Tongue (tissue), 2 donors: ENCODE data around the gene PITX3. TPM values are rescaled to one million over a fixed set of nuclear protein-coding genes. Genes with fewer than 3 reads are reported as not detected.
"Not testable (repeated sequence)": the region's sequence is repeated elsewhere in the genome, so short reads cannot be mapped to it uniquely, and the experiment has no call there.

Experiments
- DNase-seq: peaks from one replicate; pipeline ENCODE4 v3.0.0-alpha.2; 2015
- total RNA-seq: library from RNA; depleted of rRNA; stranded (reverse); fragments of >200 nt; gene quantifications from one replicate; pipeline ENCODE4 v1.2.3, GENCODE V29; 2014

The PITX3 gene
- total RNA-seq, 1 donor from 2014 or later: 3.2 TPM

DNA sequence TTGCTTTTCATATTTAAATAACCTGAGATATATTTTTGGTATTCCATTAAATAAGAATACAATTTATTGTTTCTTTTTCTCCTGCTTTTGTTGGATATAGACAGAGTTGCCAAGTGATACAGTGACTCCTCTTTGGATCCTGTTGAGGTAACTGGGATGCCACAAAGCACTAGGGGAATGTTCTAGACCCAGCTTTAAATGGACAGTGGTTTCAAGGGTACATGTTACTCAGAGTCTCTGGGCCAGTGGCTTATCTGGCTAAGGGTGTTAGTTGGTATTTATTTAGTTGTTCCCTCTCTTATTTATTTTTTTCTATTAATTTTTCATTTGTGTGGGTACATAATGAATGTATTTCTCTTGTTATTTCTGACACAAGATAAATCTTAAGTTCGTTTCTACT is 13.1 kb upstream of the PITX3 start:
- DNase-seq: no peak

DNA sequence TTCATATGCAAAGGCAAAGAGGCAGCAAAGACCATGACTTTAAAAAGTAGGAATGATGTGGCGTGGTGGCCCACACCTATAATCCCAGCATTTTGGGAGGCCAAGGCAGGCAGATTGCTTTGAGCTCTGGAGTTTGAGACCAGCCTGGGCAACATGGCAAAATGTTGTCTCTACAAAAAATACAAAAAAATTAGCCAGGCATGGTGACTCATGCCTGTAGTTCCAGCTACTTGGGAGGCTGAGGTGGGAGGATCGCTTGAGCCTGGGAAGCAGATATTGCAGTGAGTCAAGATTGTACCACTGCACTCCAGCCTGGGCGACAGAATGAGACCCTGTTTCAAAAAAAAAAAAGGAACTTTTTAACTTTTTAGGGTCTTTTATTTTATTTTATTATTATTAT is 11.2 kb upstream of the PITX3 start:
- not testable (repeated sequence) for DNase-seq

DNA sequence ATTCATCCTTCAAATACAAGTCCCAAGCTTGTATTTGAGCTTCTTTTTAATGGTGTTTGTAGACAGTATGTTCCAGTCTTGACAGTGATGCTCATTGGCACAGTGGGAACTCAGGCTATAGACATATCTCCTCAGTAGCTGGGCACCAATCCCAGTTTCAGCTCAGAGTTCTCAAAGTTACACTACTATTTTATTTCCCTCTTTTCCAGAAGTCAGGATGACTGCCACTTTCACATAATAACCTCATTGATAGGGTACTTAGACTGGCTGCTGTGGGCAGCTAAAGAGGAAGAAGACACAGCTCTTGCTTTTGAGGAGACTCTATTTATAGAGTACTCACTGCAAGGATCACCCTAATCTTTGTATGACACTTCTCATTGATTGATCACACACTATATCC is 6.4 kb upstream of the PITX3 start:
- no peak for DNase-seq

DNA sequence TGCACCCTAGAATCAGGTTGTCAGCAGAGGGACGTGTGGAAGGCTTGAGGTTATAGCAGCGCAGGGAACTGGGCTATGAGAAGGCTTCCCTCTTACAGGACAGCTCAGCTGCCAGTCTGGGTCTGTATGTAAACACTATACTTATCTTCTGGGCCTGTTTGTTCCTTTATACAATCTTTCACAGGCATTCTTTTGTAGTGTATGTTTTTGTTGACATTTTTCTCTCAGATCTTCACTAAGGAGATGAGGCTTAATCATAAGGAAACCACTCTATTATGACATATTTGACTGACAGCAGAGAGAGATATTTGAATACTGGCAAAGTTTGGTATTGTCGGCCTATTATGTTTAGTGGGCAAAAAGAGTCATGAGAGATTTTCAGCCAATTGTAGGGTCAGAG is 4.9 kb upstream of the PITX3 start:
- DNase-seq: peak; percentile 8

DNA sequence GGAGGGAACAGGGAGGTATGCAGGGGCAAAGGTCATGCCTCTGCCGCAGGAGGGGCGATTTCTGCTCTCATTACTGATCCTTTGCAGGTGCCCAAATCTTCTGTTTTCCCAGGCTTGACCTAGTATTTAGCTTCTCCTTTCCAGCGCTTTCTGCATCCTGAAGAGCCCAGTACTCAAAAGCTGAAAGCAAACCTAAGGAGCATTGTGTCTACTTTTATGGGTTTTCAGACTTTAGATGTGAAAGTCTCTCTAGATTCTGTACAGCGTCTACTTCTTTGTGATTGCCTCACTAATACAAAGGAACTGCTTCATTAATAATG is 4.6 kb upstream of the PITX3 start:
- no peak for DNase-seq

DNA sequence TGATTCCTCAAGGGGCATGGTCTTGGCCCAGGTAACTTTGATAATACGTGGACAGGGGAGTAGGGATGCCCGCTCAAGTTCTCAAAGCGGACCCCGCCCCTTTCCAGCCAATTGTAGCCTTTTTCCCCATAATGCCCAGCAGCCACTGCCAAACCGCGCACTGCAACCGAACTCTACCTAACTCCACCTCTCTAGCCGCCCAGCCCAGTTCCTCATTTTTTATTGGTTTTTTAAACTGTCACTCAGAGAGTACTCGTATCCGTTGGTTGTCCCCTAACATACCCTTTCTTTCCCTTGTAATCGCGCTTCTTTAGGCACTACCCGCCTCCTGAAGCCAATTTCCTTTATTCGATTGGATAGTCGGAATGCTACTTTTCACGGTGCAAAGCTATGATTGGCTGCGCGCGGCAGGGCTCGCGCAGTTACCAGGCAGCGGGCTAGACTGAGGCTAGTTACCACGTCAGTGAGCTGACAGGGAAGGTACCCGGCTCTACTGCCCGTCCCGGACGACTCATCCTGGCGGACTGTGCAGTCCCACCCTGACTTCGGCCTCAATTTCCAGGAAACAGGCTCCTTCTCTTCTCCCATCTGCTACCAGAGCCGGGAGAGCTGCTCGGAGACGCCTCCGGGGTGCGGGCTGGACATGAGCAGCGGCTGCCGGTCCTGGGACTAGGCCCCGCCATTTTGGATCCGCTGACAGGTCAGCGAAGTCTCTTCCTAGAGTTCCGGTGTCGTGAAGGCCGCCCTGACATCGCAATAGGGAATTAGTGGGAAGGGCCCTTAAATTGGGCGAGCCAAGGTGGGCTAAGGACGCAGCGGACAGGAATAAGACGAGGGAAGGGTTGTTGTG is 4.0 kb upstream of the PITX3 start, which contains the start of gene GBF1:
Gene GBF1 (plus strand): TSS at position 451 of the 850 bp plus-strand sequence. CDS start 13,407 bp downstream, outside the sequence.
- peak; percentile 100 for DNase-seq

DNA sequence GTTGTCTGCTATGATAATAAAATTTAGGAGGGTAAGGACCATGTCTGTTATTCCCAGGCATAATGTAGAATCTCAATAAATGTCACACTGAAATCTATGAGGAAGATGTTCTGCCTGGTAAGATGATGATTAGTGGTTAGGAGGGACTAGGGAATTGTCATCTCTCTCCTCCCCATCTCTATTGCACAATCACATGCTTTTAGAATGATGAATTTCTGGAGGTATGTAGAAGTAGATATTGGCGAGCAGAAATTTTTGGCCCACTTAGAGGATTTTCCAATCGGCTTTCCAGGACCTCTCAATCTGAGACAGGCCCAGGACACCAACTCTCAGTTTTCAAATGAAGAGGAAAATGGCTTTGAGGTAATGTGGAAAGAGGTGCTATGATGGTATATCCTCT is 2.0 kb upstream of the PITX3 start:
- no peak for DNase-seq

DNA sequence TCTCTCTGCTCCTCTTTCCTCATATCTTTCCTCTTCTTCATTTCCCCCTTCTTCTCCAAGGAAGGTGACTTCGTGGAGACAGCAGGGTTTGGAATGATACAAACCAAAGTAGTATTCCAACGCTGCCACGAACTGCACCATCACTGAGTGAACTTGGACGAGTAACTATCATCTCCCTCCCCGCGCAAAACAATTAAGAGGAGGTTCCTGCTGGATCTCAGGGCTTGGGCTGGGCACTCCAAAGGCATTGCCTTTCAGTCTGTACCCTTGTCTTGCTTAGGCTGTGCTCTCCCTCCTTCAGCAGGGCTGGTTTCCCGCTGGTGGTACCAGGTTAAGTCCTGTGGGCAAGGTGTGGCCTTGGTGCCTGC is 790 bp upstream of the PITX3 start:
- DNase-seq: no peak

DNA sequence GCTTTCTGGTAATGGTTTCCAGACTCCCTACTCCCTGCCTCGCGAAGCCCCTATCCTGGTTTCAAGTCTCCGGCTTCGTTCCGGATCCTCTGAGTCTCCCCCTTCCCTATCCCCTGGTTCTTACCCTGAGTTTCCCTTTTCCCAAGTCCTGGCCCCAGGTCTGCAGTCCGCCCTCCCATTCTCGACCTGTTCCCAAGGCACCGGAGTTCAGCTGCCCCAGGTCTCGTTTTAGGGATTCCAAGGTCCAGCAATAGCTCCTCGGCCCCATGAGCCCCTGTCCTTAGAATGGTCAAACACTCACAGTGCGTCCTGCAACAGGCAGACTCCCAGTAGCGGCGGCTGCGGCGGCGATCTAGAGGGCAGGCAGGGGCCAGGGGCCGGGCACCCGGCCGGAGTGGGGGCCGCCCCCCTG is 274 bp downstream of the PITX3 start:
- DNase-seq: no peak

DNA sequence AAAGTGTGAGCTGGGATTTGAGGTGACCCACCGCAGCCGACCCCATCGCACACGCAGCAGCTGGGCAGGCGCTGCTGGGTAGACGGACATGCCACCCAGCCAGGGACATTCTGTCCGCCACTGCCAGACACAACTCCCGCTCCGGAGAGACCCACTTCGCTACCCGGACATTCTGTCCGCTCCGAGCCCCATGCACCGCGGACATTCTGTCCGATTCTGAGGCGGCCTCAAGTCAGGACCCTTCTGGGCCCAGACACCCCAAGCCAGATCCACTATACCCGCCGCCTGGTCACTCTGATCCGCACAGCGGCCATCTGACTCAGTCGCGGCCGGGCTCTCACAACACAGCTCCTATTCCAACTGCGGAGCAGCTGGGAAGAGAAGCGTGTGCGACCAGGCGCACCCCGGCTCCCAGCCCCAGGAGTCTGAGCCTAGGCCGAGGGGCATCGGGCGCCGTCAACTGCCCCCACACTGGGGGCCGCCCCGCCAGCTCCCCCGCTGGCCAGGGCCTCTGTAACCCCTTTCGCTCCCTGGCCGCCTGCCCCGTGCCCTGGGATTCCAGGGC is 763 bp downstream of the PITX3 start:
- peak; percentile 40 for DNase-seq

DNA sequence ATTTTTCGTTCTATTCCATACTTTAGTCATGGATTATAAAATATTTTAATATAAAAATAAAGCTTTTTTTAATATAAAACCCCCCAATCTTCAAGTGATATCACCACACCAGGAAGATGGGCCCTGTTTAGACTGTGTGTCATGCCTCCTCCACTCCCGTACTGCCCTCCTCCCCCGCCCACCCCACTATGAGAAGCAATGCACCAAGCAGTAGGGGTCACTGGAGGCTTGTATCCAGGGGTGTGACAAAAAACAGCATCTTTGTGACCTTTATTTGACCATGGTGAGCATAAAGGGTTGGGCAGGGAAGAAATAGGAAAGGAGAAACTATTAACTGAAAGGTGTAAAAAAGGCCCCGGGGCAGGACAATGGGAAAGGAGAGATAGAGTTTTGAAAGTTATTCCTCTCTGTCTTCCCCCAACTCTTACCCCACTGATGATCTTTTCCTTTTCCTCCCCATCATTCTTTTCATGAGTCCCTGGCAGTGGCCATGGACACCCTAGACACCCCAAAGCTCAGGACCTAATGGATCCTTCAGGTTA is 3.5 kb downstream of the PITX3 start:
- DNase-seq: peak; percentile 13

DNA sequence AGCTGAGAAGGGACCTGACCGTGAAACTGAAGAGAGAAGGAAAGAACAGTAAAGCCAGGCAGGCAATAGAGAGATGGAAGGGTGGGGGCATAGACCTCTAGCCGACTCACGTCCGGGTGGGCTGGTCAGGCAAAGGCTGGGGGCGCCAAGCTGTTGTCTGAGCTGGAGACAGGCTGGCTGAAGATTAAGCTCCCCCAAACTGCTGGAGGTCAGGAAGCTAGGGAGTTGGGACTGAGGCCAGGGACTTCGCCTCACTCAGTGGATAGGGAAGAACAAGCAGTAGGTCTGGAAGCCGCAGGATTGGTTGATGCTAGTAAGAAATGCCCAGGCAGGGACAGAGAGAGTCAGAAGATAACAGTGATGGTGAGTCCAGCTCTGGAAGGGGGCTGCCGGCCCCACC is 5.3 kb downstream of the PITX3 start:
- peak; percentile 44 for DNase-seq

DNA sequence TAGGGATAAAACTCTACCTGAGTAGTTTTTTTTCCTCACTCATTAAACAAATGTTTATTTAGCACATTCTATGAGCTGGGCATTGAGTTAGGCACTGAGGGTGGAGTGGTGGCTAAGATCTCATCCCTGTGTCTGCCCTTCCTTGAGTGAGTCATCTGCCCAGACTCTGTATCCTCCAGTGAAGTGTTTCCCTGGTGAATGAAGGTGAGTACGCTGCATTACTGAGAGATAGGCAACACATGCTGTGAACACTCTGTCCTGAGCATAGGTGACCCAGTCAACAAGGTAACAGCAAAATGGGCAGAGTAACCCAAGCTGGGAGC is 5.8 kb downstream of the PITX3 start:
- DNase-seq: no peak

DNA sequence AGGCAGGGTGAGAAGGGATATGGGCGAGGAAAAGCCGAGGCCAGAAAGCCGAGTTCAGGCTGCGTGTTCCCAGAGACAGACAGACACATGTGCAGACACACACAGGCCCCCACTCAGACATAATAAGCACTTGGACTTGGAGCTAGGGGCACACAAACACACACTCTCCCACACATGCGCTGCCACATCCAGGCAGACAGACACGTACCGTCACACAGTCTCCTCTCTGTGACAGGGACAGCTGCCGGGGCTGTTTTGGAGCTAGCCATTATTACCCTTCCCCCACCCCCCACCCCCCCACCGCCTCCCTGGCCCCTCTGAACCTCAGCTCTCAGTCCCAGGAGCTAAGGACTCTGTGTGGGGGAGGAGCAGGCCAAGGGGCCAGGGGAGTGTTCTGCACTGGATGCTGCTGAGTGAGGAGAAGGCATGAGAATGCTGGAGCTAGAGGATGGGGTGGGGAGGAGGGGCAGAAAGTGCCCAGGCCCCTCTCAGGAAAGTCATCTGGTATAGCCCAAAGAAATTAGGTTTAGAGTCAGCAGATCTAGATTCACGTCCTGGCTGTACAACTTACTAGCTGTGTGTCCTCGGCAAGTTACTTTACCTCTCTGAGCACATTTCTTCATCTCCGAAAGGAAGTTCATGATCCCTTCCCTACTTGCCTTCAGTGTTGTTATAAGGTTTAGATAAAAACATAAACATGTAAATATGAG is 6.3 kb downstream of the PITX3 start:
- DNase-seq: peak; percentile 89

DNA sequence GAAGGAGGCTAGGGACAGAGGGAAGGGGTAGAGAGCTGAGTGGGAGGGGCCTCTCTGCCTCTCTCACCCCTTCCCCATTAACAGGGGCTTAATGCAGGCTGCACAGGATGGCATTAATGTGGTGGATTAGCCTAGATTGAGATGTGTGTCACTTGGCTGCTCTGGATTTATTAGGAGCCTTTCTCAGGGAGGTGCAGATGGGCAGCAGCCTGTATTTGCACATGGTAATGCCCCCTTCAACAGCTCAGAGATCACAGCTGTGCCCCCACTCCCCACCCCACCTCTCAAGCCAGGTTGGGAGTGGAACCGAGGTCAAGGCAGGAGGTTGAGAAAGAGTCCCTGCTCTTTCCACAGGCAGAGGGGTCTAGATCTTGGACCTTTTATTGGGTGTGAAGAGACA is 7.3 kb downstream of the PITX3 start:
- DNase-seq: no peak

DNA sequence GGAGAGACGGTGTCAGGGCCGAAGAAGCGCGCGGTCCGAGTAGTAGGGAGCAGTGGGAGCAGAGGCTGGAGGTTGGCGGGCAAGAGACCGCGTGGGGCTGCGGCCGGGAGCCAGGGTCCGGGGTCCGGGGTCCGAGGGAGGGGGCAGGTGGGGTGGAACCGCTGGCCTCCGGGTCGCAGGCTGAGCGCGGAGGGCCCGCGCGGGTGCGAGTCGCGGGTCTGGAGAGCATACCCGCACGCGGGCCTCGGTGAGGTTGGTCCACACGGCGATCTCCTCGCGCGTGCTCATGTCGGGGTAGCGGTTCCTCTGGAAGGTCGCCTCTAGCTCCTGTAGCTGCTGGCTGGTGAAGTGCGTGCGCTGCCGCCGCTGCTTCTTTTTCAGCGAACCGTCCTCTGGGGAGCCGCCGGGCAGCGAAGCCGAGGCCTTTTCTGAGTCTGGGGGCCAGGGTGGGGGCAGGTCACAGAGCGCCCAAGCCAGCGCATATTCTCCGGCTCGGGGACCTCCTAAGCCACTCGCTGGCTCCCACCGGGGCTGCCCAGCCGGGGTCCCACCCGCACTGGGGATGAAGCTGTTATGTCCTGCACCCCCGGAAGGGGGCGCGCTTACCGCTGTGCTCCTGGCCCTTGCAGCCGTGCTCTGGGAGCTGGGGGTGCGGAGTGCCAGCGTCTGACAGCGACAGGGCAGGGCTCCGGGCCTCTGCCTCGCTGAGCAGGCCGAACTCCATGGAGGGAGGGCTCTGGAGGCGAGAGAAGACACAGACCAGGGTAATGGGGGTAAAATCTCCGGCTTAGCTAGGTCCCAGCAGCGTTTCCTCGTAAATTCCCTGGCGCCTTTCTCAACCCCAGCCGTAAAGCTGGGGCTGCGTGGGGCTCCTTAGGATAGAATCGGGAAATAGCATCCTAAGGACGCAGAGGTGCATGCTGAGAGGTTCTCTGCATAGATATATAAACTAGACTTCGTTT is 9.7 kb downstream of the PITX3 start:
- DNase-seq: peak; percentile 39

DNA sequence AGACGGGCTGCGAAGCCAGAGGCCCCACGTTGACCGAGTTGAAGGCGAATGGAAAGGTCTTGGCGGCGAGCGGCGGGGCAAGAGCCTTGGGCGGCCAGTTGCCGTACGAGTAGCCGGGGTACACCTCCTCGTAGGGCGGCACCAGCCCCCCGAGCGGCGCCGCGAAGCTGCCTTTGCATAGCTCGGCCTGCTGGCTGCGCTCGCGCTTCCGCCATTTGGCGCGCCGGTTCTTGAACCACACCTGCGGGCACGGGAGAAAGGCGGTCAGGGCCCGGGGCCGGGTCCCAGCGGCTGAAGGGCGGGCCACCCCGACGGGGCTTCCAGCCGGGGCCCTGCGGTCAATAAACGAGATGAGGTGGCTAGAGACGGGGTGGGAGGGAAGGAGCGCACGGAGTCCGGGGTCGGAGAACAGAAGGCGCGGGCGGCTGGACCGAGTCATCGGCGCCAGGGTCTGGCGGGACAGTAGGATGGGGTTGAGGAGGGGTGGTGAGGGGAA is 10.4 kb downstream of the PITX3 start:
- peak; percentile 47 for DNase-seq

DNA sequence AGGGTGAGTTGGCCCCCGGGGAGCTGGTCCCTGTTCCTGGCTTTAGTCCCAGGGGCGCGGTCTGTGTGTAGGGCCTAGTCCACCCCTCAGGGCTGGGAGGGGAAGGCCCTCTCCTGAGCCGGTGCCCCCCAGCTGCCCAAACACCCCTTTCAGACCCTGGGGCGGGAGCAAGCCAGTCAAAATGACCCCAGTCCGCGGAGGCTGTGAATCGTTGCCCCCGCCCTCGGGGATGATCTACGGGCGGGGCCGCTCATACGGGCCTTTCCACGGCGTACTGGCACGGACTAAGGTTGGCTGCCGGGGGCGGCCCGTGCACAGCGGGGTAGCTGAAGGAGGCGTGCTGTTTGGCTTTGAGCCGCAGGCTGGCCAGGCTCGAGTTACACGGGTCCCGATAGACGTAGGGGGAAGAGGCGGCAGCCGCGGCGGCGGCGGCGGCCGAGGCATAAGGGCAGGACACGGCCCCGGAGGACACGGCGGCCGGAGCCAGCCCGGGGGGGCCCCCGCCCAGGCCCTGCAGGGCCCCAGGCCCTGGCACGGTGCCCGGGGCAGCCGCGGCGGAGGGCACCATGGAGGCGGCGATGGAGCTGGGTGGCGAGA is 10.9 kb downstream of the PITX3 start:
- peak; percentile 92 for DNase-seq

DNA sequence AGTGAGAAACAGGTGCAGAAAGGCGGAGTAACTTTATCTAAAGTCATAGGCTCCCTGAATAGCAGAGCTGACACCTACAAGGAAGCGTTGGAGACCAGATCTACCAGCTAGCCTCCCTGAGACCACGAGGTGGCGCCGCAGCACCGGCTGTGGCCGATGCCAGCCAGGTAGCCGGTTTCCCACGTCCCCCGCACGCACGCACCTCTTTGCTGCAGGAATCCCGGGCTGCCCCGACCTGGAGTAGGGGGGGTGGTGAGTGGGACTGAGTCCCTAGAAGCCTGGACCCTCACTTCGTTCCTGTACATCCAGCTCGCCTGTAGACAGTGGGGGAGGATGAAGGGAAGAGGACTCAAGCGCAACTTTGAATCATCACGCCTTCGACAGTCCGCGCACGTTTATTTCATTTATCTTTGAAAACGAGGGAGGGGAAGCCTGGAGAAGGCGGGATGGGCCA is 11.5 kb downstream of the PITX3 start:
- peak; percentile 90 for DNase-seq

DNA sequence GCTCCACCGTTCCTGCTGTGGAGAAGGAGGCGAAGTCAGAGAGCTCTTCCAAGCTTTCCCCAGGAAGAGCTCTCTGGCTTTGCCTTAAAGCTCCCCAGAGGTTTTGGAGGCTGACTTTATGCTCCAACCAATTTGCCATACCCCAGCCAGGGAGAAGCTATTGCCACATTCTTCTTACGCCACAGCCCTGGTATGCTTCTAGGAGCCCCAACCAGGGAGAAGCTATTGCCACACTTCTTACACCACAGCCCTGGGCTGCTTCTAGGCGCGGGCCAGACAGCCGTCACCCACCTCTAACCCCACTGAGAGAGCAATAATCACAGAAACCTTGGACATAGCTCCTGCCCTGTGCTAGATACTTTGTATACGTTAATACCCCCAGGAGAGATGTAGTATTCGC is 14.3 kb downstream of the PITX3 start:
- DNase-seq: no peak

DNA sequence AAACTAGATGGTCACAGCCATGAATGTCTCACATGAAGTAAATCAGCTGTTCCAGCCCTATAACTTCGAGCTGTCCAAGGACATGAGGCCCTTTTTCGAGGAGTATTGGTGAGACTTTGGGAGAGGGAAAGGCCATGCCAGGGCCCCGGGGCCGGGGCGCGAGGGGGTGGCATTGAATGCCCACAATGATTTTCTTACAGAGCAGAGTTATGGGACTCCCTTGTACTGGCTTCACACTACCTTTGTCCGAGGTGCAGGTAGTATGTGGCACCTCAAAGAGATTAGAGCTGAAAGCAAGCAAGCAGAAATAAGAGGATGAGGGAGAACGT is 14.8 kb downstream of the PITX3 start:
- no peak for DNase-seq
